ENCODE results near the gene BRINP1.
"Not testable (repeated sequence)": the region's sequence is repeated elsewhere in the genome, so short reads cannot be mapped to it uniquely, and the experiment has no call there.

The BRINP1 gene

DNA sequence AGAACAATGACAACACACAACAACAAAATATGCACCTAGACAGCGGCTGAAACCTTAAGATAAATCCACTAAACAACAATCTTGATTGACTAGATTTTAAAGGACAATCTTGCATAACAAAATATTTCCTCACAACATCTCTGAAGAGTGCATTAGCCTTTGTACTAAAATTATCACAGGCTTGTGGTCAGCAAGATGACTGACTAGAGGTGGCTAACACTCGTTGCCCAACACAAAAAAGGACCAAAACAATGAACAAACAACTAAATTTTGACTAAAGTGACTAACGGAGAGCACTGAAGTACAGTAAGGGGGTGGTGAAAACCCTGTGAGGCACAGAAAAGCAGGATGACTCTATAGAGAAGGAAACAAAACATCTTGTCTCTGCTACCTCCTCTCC is 183.9 kb downstream of the BRINP1 start:
- no peak for DNase-seq (ENCODE audit: low read depth in 3 of 3)

DNA sequence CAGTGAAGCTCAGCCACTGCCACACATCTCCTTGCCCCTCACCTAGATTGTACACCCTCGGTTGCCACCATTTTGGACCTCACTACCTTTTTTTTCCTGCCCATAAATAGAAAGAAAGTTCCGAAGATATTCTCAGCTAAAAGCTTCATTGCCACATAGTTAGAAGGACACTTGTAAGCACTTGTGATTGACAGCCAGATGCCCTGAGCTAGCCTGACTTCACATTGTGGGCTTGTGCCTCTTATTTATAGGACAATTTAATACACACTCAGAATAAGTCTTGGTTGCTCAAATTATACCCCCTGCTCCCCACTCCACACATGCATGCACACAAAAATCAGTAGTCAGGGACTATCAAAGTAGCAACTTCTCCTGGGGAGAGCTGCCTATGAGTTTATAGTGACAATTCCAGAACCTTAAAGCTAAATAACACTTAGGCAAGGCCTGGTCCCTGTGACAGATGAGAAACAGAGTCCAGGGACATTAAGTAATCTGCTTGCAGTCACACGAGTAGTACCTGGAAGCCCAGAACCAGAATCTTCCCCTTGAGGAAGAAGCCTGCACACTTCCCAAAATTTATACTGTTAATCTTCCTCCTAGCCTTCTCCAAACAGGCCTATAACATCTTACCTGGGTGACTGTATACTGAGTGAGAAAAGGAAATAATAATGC is 184.8 kb downstream of the BRINP1 start:
- DNase-seq (ENCODE audit: low read depth in 3 of 3), result no peak

DNA sequence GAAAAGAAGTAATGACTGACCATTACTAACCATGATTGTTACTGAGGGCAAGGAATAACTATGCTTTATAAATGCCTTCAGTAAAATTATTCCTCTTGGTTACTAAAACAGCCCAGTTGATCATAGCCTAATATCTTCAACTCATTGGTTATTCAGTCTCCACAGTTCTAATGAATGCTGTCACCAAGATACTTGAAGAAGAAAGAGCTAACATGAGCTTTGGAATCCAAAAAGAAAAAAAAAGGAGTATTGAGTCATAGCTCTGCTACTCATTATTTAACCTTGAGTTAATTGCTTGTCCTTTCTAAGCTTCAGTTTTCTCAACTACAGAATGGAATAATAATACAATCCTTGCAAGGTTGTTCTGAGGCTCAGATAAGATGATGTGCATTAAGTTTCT is 187.7 kb downstream of the BRINP1 start:
- DNase-seq (ENCODE audit: low read depth in 3 of 3), result no peak

DNA sequence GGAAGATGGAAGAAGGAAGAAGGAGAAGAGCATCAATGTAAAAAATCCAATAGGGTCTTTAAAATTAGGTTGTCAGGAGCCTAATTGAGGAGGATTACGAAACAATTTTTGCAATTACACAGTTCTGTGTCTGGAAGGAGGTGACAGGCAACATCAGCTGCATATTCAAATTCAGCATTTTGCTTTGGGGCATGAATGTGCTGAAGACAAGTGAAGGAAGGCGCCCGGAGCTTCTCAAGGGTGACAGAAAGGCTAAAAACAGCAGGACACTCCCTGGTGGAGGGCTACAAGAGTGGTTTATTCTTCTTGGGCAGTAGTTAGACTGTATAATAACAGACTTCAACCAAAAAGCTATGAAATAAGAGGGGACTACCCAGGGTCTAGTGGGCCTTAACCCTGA is 188.3 kb downstream of the BRINP1 start:
- DNase-seq (ENCODE audit: low read depth in 3 of 3), result no peak

DNA sequence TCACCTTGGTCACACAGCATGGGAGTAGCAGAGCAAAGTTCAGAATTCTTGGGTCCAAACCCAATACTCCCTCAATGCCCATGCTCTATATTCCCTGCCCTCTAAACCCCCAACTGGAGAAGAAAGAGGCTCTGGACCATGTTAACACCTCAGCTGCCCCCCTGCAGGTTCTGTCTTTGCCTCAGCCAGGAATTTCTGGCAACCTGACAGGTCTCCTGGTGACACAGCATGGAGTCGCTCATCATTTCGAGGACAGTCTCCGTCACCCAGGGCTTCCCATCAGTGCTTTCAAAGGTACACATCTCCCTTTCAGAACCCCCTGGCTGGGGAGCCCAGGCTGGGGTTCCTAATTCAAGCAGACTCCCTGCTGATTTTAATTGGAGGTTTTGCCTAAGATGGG is 189.5 kb downstream of the BRINP1 start:
- DNase-seq (ENCODE audit: low read depth in 3 of 3), result no peak

DNA sequence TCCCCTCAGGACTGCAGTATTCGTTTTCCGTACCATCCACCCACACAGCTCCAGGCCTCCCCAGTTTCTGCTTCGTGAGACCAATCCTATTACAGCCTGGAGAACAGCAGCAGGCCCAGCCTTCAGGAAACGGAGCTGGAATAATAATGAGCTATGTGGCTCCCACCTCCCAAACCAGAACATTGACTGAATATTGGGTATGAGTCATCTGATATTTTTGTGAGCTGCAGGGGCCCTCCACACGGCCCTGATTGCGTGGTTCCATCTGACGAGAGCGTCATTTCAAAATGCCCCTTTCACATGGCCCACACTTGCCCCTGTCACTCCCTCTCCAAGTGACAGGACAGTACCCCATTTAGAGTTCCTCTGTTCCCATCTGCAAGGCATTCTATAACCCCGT is 192.0 kb downstream of the BRINP1 start:
- DNase-seq (ENCODE audit: low read depth in 3 of 3), result no peak

DNA sequence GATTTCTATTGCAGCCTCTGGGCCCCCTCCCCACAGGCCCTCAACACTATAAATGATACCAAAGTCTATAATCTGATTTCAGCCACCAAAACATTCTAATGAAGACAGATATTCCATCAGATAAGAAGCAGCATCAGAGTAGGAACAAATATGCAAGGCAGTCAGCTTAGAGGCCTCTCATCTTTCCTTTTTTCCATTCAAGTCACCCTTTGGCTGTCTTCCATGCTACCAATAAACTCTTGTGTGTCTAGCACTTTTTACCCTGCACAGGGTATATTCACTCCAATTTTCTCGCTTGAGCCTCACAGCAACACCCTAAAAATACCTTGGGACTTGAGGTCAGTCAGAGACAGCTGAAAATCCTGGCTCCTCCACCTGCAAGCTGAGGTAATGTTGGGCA is 193.7 kb downstream of the BRINP1 start:
- DNase-seq (ENCODE audit: low read depth in 3 of 3), result no peak

DNA sequence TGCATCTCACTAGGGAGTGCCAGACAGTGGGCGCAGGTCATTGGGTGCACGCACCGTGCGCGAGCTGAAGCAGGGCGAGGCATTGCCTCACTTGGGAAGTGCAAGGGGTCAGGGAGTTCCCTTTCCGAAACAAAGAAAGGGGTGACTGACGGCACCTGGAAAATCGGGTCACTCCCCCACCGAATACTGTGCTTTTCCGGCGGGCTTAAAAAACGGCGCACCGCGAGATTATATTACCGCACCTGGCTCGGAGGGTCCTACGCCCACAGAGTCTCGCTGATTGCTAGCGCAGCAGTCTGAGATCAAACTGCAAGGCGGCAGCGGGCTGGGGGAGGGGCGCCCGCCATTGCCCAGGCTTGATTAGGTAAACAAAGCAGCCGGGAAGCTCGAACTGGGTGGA is 200.0 kb downstream of the BRINP1 start:
- DNase-seq (ENCODE audit: low read depth in 3 of 3), result not testable (repeated sequence)

DNA sequence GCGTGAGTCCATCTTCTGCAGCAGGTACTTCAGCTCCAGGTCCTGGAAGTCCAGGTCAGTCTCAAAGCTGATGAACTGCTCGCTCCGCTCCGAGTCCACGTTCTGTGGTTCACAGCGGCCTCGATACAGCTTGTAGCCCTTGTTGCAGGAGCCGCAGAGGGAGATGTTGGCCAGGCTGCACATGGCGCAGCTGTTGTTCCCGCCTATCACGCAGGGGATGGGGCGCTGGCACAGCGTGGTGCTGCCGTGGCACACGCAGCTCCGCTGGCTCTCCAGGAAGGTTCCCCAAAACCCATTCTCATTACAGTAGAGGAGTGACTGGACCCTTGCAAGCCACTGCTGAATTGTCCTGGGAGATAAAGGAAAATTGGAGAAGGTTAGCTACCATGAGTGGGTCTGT is 201.4 kb downstream of the BRINP1 start:
- DNase-seq (ENCODE audit: low read depth in 3 of 3), result no peak

DNA sequence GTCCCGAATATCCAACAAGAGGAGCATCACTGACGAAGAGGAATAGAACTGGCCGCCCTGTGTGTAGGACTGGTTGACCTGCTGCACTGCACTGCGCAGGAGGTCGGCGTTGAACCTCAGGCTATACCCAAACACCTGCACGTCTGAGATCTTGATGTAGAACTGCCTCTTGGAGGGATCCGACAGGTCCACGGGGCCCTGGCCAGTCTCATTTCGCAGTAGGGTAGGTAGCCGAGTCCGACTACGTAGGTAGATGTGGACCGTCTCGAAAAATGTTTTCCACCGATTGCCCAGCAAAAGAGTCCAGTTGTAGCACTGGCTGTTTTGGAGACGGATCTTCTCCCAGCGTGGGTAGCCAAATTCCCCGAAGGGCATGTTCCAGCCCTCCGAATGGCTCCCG is 202.0 kb downstream of the BRINP1 start:
- DNase-seq (ENCODE audit: low read depth in 3 of 3), result no peak

DNA sequence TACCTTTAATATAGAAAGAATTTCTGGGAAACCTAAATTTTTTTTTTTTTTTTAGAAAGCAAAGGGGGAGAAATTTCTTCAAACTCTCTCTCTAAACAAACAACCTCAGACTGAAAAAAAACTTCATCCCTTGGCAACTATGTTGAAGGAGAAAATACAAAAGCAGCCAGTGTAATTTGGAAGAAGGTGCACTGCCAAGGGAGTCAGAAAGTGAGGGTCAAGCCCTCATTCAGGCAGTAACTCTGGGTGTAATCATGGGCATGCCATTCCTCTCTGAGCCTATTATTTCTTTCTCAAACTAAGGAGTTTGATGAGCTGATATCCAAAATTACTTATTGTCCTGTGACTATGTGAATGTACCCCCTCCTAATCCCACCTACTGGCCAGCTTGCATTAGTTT is 203.1 kb downstream of the BRINP1 start:
- no peak for DNase-seq (ENCODE audit: low read depth in 3 of 3)

DNA sequence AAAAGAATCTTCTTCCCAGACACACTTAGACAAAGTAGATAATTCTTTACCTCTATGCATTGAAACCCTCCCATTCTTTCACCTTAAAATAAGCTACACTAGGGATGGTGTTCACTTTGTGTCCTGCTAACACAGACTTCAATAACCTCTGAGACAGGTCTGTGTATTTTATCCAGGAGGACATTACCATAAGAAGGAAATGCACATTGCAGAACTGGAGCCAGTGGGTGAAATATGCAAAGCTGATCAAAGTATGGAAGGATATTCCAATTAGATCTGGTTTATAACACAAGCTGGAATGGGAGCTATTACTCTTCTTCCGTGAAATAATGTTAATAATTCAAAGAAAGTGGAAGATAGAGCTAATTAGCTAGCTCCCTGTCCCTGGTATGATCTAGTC is 204.1 kb downstream of the BRINP1 start:
- no peak for DNase-seq (ENCODE audit: low read depth in 3 of 3)

DNA sequence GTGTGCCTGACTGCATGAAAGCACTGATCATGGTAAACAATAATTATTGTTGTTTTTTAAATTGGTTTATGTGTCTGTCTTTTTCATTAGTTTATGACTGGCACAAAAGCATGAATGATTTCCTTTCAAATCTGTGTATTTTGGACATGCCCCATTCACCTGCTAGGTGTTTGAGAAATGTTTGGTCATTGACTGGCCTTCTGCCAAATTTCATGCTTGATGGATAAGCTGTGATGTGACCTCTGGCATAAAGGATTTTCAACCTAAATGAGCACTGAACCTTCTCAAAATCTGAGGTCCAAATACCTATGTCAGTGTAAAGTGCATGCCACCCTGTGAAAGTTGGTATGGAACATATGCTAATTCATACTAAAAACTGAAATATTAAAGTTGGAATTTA is 204.5 kb downstream of the BRINP1 start:
- DNase-seq (ENCODE audit: low read depth in 3 of 3), result no peak

DNA sequence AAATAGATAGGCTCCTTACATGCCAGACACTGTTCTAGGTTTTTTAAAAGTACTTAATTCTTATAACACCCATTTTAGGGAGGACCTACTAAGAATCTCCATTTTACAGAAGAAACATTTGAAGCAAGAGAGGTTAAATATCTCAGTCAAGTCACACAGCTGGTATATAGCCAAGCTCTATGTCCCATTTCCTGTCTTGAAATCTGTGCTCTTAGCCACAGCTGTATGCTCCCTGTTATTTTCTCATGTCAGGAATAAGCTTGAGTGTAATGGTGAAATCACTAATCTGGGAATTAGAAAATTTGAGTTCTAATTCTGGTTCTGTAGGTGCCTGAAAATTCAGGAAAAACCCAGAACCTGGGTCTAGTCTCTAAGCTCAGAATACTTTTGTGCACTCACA is 208.7 kb downstream of the BRINP1 start:
- no peak for DNase-seq (ENCODE audit: low read depth in 3 of 3)

DNA sequence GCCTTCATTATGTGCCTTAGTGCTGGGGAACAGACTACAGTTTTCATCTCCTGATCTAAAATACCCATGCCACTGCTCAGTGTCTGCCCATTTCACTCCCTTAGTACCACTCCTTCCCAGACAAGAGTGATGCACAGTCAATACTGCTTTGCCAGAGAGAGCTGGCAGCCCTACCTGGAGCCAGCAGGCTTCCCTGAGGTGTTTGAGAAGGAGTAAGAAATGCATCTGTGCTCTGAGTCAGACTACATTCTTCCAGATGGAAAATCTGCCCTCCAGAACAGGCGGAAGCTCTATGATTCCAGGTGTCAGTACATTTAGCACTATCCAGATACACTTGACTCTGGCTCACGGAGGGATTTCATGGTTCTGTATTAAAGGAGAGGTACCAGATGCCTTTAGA is 209.8 kb downstream of the BRINP1 start:
- no peak for DNase-seq (ENCODE audit: low read depth in 3 of 3)

DNA sequence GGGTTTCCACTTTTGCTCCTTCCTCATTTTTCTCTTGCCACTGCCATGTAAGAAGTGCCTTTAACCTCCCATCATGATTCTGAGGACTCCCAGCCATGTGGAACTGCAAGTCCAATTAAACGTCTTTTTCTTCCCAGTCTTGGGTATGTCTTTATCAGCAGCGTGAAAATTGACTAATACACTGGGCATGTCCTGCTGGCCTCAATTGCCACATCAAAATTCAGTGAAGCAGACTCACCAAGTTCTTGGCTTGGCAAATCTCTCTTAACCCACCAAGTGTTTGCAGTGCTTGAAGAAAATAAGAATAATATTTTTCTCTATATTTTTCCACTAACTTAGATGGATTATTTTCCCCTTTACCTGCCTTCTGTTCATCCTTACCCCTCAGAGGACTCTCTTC is 212.0 kb downstream of the BRINP1 start:
- DNase-seq (ENCODE audit: low read depth in 3 of 3), result no peak

DNA sequence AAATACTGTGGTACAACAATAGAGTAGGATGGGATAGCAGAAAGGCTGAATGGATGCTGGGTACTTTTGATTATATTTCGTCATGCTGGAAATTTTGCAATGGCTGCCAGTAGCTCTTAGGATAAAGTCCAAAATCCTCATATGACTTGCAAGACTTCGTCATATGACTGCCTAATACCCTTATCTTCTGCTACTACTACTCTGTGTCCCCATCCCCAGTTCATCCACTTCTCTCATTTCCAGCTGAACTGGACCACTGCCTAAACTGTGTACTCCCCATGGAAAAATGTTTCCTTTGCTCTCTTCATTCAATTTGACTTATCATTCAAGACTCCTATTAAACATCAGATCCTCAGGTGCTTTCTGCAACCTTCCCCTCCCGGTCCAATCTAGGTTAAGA is 212.9 kb downstream of the BRINP1 start:
- DNase-seq (ENCODE audit: low read depth in 3 of 3), result no peak

DNA sequence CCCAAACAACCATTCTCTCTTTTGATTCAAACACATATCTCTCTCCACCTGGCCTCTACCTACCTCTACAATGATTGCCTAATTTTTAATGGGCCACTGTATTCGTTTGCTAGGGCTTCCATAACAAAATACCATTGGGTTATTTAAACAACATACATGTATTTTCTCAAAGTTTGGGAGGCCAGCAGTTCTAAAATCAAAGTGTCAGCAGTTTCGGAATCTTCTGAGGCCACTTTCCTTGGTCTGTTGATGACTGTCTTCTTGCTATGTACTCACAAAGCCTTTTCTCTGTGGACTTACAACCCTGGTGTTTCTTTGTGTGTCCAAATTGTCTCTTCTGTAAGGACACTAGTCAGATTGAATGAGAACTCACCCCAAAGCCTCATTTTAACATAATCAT is 214.7 kb downstream of the BRINP1 start:
- no peak for DNase-seq (ENCODE audit: low read depth in 3 of 3)

DNA sequence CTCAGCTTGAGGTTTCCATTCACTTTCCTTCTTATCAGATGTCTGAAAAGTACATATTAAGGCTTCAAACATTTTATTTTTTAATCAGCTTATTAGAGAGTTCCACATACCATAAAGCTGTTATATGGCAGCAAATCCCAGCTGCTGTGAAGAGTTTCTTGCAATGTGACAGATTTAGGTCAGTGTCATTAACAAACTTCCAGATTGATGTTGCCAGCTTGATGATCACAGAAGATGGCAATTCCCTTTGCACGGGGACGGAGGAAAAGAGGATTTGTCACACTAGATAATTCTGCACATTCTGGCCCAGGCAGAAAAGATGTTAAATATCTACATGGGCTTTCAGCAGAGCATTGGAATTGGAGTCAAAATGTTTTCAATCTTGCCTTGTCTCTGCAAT is 215.8 kb downstream of the BRINP1 start:
- no peak for DNase-seq (ENCODE audit: low read depth in 3 of 3)

DNA sequence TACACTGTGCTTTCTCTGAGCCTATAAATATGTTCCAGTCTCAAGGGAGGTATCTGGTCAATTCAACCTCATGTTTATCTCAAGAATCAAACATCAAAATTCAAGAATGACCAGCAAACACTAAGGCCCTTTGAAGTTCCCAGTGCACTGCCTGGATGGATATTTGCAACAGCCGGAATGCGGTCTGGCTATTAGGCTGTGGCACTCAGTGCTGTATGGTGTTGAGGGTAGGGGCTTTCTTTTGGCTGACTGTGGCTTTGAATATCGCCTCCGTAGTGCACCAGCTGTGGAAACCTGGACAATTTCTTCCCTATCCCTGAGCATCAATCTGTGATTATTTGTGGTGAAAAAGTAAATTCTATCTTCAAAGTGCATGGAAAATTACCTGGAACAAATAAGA is 220.4 kb downstream of the BRINP1 start:
- DNase-seq (ENCODE audit: low read depth in 3 of 3), result no peak

DNA sequence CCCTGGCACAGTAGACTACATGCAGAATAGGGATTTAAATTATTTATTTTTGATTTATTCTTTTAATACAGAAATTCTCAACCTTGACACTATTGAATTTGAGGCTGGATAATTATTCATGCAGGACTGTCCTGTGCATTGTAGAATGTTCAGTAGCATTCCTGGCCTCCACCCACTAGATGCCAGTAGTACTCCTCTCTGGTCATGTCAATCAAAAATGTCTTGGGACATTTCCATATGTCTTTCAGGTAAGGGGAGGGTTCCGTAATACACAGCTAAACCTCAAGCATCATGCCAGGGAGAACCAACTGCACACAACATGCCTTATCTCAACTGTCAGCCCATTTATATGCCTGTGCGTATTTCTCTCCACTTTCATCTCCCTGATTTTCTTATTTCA is 231.8 kb downstream of the BRINP1 start:
- no peak for DNase-seq (ENCODE audit: low read depth in 3 of 3)

DNA sequence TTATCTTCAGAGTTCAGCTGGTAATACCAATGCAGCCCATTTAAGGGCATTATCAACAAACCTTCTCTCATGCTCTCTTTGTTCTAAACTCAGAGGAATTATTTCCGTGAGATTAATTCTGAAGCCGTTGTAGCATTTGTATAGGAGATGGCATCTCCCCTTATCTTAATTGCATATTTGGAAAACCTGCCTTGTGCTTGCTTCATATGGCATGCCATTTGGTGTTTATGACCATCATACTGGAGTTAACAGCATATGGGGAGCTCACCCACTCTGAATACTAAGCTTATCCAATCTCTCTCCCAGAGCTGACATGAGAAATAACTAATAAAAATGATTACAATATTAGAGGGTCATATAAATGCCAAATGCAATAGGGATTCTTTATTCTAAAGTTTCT is 243.2 kb downstream of the BRINP1 start:
- no peak for DNase-seq (ENCODE audit: low read depth in 3 of 3)

DNA sequence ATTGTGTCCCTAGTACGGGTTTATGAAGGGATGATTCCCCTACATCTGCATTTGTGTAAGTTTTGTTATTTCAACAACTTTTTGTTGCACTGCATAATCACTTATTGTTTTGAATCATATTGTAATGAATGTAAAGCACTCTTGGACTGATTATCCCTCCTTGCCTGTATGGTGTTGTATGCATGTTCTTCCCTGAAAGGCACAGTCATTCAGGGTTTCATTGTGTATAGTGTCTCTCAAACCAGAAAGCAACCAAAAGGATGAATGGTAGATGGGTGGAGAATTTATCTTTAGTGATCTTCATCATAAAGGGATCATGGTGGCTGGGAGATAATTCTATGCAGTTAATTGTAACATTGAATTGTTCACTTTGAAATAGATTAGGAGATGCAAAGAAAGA is 247.3 kb downstream of the BRINP1 start:
- no peak for DNase-seq (ENCODE audit: low read depth in 3 of 3)

DNA sequence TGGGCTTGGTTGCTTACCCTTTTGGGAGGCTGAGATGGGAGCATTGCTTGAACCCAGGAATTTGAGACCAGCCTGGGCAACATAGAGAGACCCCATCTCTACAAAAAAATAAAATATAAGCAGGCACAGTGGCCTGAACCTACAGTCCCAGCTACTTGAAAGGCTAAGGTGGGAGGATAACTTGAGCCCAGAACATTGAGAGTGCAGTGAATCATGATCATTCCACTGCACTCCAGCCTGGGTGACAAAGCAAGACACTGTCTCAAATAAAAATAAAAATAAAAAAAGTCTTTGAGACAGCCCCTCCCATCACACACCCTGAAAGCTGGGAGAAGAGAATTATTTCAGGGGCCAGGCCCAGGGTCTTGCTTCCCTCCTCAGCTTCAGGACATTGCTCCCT is 251.8 kb downstream of the BRINP1 start:
- no peak for DNase-seq (ENCODE audit: low read depth in 3 of 3)

All from stimulated activated CD4-positive, alpha-beta T cell treated with anti-CD3 and anti-CD28 coated beads, TNF-alpha, amount 100 ng/mL, for 24 hours (primary cell).